DMS79 treated with DMSO at 0.1 percent for 48 hours (cell line): ENCODE measurements around the gene TSPAN18.
A peak's percentile ranks its signal among the peaks of the same experiment; 100 is the strongest.

Experiments
- DNase-seq: peaks from one replicate; lab custom pipeline; 2025; lab: John Stamatoyannopoulos, UW

Gene TSPAN18

GRCh38 chr11:44889266-44889665 lies 162.5 kb downstream of the TSPAN18 start:
- no peak for DNase-seq

GRCh38 chr11:44892843-44893242 lies 166.1 kb downstream of the TSPAN18 start:
- no peak for DNase-seq

- DNase-seq, result no peak
Measured at GRCh38 chr11:44893308-44893822, 166.6 kb downstream of the TSPAN18 start.

GRCh38 chr11:44893846-44894617 lies 167.3 kb downstream of the TSPAN18 start:
- DNase-seq, result peak; percentile 48

- DNase-seq, result no peak
Measured at GRCh38 chr11:44899959-44900358, 173.2 kb downstream of the TSPAN18 start.

GRCh38 chr11:44901120-44901633 lies 174.4 kb downstream of the TSPAN18 start:
- DNase-seq, result no peak

GRCh38 chr11:44901786-44902185 lies 175.0 kb downstream of the TSPAN18 start:
- no peak for DNase-seq

GRCh38 chr11:44903035-44903434 lies 176.3 kb downstream of the TSPAN18 start:
- DNase-seq, result no peak

- DNase-seq, result no peak
Measured at GRCh38 chr11:44903518-44903917, 176.8 kb downstream of the TSPAN18 start.

- no peak for DNase-seq
Measured at GRCh38 chr11:44904261-44905020, 177.7 kb downstream of the TSPAN18 start.

- DNase-seq, result no peak
Measured at GRCh38 chr11:44905131-44905866, 178.5 kb downstream of the TSPAN18 start.

- DNase-seq, result no peak
Measured at GRCh38 chr11:44906649-44907048, 179.9 kb downstream of the TSPAN18 start.

GRCh38 chr11:44909557-44909956 lies 182.8 kb downstream of the TSPAN18 start:
- no peak for DNase-seq

- no peak for DNase-seq
Measured at GRCh38 chr11:44910591-44910990, 183.8 kb downstream of the TSPAN18 start.

GRCh38 chr11:44911029-44911814 lies 184.5 kb downstream of the TSPAN18 start:
- peak; percentile 84 for DNase-seq

- no peak for DNase-seq
Measured at GRCh38 chr11:44912270-44912987, 185.7 kb downstream of the TSPAN18 start.

- DNase-seq, result no peak
Measured at GRCh38 chr11:44913502-44913901, 186.7 kb downstream of the TSPAN18 start.

GRCh38 chr11:44914105-44914504 lies 187.3 kb downstream of the TSPAN18 start:
- no peak for DNase-seq

- DNase-seq, result no peak
Measured at GRCh38 chr11:44915004-44915403, 188.2 kb downstream of the TSPAN18 start.

GRCh38 chr11:44915621-44916020 lies 188.9 kb downstream of the TSPAN18 start:
- no peak for DNase-seq

GRCh38 chr11:44916331-44916730 lies 189.6 kb downstream of the TSPAN18 start:
- DNase-seq, result no peak
